B cell (primary cell): ENCODE measurements around the gene CDC25A. TPM values are rescaled to one million over a fixed set of nuclear protein-coding genes. Genes with fewer than 3 reads are reported as not detected.

Experiments
- ATAC-seq: fragments of 200-7000 bp; cut with Tn5 transposase; one replicate; pipeline ENCODE4 v1.10.0; 2021; ENCODE audit warnings: low read depth, mild to moderate bottlenecking, moderate number of reproducible peaks, moderate library complexity
- CTCF ChIA-PET: fragments of 350-600 bp; sonication (Branson Sonifier 250); formaldehyde crosslinking; loops from one replicate; lab custom pipeline; 2021; ENCODE audit warnings: antibody characterized with exemption, inconsistent platforms; lab: Charles Lee
- POLR2A ChIA-PET: fragments of 350-600 bp; sonication (Branson Sonifier 250); formaldehyde crosslinking; loops from one replicate; lab custom pipeline; 2021; ENCODE audit warnings: antibody characterized with exemption; lab: Charles Lee
- DNase-seq: peaks from one replicate; pipeline ENCODE4 v3.0.0; 2013
- H2AFZ ChIP-seq: 2 replicates; pipeline ENCODE4 v1.6.1; 2012; ENCODE audit warnings: mild to moderate bottlenecking, low read depth, low read length; ENCODE audit not compliant: insufficient read depth, poor library complexity, severe bottlenecking
- H3K27ac ChIP-seq, 2 donors: 1 replicate in 1 of 2; 2 replicates in 1 of 2; pipeline ENCODE4 v1.5.1; 2012 to 2013; ENCODE audit warnings: low read length in 2 of 2, mild to moderate bottlenecking in 2 of 2, moderate library complexity in 1 of 2
- H3K27me3 ChIP-seq, 4 experiments: fragments of 200-600 bp in 1 of 4; sonication (generic) in 1 of 4; replicated peaks in 1 of 4; 1 replicate in 2 of 4; 2 replicates in 2 of 4; pipeline versions ENCODE4 v1.6.1 to v1.7.0; 2013 to 2016; ENCODE audit warnings: low read length in 3 of 4, mild to moderate bottlenecking in 2 of 4, mixed read lengths in 1 of 4, moderate library complexity in 1 of 4; ENCODE audit not compliant: insufficient read depth in 4 of 4, control insufficient read depth in 3 of 4; ENCODE audit errors: control extremely low read depth in 1 of 4
- H3K36me3 ChIP-seq, 2 experiments: replicated peaks in 1 of 2; 1 replicate in 1 of 2; 2 replicates in 1 of 2; pipeline versions ENCODE4 v1.6.1 to v1.7.1; 2013; ENCODE audit warnings: low read length in 1 of 2; ENCODE audit not compliant: insufficient read depth in 2 of 2, control insufficient read depth in 1 of 2; ENCODE audit errors: control extremely low read depth in 1 of 2, extremely low read depth in 1 of 2
- H3K4me1 ChIP-seq, 2 donors: fragments of 200-600 bp in 1 of 2; sonication (generic) in 1 of 2; 1 replicate in 1 of 2; 2 replicates in 1 of 2; pipeline versions ENCODE4 v1.5.1 to v1.6.1; 2013 to 2017; ENCODE audit warnings: low read length in 2 of 2; ENCODE audit not compliant: control insufficient read depth in 2 of 2, insufficient read depth in 2 of 2
- H3K4me2 ChIP-seq: replicated peaks from 2 replicates; pipeline ENCODE3; 2012; ENCODE audit warnings: mild to moderate bottlenecking, low read depth, low read length; ENCODE audit not compliant: poor library complexity, severe bottlenecking
- H3K4me3 ChIP-seq, 5 experiments: fragments of 200-600 bp in 1 of 5; sonication (generic) in 1 of 5; 1 replicate in 3 of 5; 2 replicates in 2 of 5; pipeline versions ENCODE4 v1.5.1 to v1.7.0; 2011 to 2016; ENCODE audit warnings: low read length in 4 of 5, mild to moderate bottlenecking in 4 of 5, low read depth in 2 of 5, control low read depth in 1 of 5, moderate library complexity in 1 of 5; ENCODE audit not compliant: insufficient read depth in 1 of 5; ENCODE audit errors: control extremely low read depth in 1 of 5, extremely low read depth in 1 of 5
- H3K79me2 ChIP-seq: fragments of 200-600 bp; sonication (generic); one replicate; pipeline ENCODE4 v1.6.0; 2016; ENCODE audit warnings: low read length; ENCODE audit not compliant: control insufficient read depth, insufficient read depth
- H3K9ac ChIP-seq: fragments of 200-600 bp; sonication (generic); 2 replicates; pipeline ENCODE4 v1.6.1; 2017; ENCODE audit warnings: mild to moderate bottlenecking, low read length, moderate library complexity
- H3K9me3 ChIP-seq, 3 donors: one replicate each; pipeline versions ENCODE4 v1.6.1 to v1.7.1; 2013; ENCODE audit warnings: low read length in 2 of 3; ENCODE audit not compliant: control insufficient read depth in 2 of 3, insufficient read depth in 1 of 3; ENCODE audit errors: control extremely low read depth in 1 of 3
- H4K20me1 ChIP-seq: 2 replicates; pipeline ENCODE4 v1.6.0; 2012; ENCODE audit warnings: mild to moderate bottlenecking, low read length; ENCODE audit not compliant: insufficient read depth, control insufficient read depth, poor library complexity, severe bottlenecking
- H3K27ac Mint-ChIP-seq: one replicate; pipeline ENCODE4 v1.8.0; 2021; ENCODE audit warnings: mixed read lengths
- H3K27me3 Mint-ChIP-seq: one replicate; pipeline ENCODE4 v1.8.0; 2021; ENCODE audit warnings: mixed read lengths
- H3K4me1 Mint-ChIP-seq: one replicate; pipeline ENCODE4 v1.8.0; 2021; ENCODE audit warnings: mixed read lengths
- H3K4me3 Mint-ChIP-seq: one replicate; pipeline ENCODE4 v1.8.0; 2021; ENCODE audit warnings: mixed read lengths
- H3K9me3 Mint-ChIP-seq: one replicate; pipeline ENCODE4 v1.8.0; 2022; ENCODE audit warnings: mixed read lengths; ENCODE audit not compliant: insufficient read depth
- EZH2 ChIP-seq: IDR thresholded peaks from 2 replicates; pipeline ENCODE4 v1.6.1; 2012; ENCODE audit warnings: borderline replicate concordance, low read depth, mild to moderate bottlenecking, moderate library complexity, low read length; ENCODE audit not compliant: insufficient read depth, poor library complexity, severe bottlenecking
- WGBS: methylation state at CpG from one replicate; pipeline ENCODE4 v1.1.5; 2013; ENCODE audit warnings: missing lambda C conversion rate; ENCODE audit not compliant: insufficient coverage; 5-methylcytosine and 5-hydroxymethylcytosine counted together
- intact Hi-C: fragments of 100-400 bp; cut with micrococcal nuclease; formaldehyde crosslinking; loops from one replicate; pipeline ENCODE4 v1.10.0; 2022
- polyA plus RNA-seq: library from polyadenylated mRNA; depleted of rRNA; stranded (reverse); fragments of >200 nt; gene quantifications from 2 replicates; pipeline ENCODE4 v1.2.3, GENCODE V29; 2012
- total RNA-seq, 2 donors: library from RNA; stranded (reverse); fragments of 120-200 nt in 1 of 2; gene quantifications; 1 replicate in 1 of 2; 2 replicates in 1 of 2; pipeline versions ENCODE4 v1.2.3 to v1.2.4, GENCODE V29; 2013 to 2022
- TF ChIP-seq, protein P1 (sequence below): fragments of 200-600 bp; IDR thresholded peaks from one replicate; pipeline ENCODE4 v1.8.0; 2022; ENCODE audit warnings: antibody characterized with exemption, mild to moderate bottlenecking

The CDC25A gene
- total and polyA plus RNA-seq, 2 donors (not counting 1 experiment from before 2014, with no cell fraction given), result 0.07 to 0.27 TPM

DNA sequence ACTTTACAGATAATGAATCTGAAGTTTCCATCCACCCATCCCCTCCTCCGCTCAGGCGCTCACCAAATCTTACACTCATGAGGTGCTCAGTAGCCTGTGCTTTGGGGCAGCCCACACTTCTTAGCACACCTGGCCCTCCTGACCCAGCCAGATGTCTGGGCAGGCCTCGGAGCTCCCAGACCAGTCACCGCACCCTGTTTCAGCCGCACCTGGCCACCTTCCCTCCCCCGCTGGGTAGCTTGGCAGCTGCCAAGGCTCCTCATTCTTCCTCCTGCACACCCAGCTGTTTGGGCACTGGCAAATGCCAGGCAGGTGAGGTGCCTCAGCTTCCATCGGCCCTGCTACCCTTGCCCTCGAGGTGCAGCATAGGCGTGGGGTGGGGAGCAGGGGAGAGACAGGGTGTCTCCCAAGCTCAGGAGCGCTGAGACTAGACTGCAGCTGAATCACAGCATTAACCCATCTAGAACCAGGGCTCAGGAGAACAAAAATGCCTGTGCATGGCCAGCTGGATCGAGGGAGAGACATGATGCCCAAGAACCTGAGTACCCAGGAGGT lies 45.8 kb downstream of the CDC25A start:
- Mint-ChIP-seq H3K9me3 (no peaks in the 10 kb centered on the region), H3K4me1 (peaks cover 2% of the 10 kb centered on the region), H3K27me3 (no peaks in the 10 kb centered on the region), H3K27ac (no peak overlapping the region), H3K4me3 (no peak overlapping the region)
- Histone ChIP-seq H3K9me3 (no peaks in the 10 kb centered on the region), H3K79me2 (no peaks in the 10 kb centered on the region), H3K4me3 (no peak overlapping the region), H3K27me3 (no peaks in the 10 kb centered on the region), H3K36me3 (no peaks in the 10 kb centered on the region), H3K4me1 (no peaks in the 10 kb centered on the region), H3K4me2 (no peak overlapping the region), H3K9ac (no peak overlapping the region), H4K20me1 (no peaks in the 10 kb centered on the region), H3K27ac (no peak overlapping the region), H2AFZ (no peak overlapping the region)
- ChIA-PET POLR2A (no interaction called here), CTCF (interaction anchor here (1.3 kb wide), 1 partner anchor 9 kb away, joined by 4 read pairs; no protein-coding TSS in a partner anchor)
- no peak for TF ChIP-seq EZH2
- TF ChIP-seq, protein P1, sequence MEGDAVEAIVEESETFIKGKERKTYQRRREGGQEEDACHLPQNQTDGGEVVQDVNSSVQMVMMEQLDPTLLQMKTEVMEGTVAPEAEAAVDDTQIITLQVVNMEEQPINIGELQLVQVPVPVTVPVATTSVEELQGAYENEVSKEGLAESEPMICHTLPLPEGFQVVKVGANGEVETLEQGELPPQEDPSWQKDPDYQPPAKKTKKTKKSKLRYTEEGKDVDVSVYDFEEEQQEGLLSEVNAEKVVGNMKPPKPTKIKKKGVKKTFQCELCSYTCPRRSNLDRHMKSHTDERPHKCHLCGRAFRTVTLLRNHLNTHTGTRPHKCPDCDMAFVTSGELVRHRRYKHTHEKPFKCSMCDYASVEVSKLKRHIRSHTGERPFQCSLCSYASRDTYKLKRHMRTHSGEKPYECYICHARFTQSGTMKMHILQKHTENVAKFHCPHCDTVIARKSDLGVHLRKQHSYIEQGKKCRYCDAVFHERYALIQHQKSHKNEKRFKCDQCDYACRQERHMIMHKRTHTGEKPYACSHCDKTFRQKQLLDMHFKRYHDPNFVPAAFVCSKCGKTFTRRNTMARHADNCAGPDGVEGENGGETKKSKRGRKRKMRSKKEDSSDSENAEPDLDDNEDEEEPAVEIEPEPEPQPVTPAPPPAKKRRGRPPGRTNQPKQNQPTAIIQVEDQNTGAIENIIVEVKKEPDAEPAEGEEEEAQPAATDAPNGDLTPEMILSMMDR, result no peak
- intact Hi-C loops, result no loop called here
- DNase-seq (no peak), ATAC-seq (no peak)
- 82% methylated on average over 10 of the region's 11 CpGs for WGBS

GRCh38 chr3:48141604-48142137 lies 46.5 kb downstream of the CDC25A start:
- Mint-ChIP-seq H3K9me3 (no peaks in the 10 kb centered on the region), H3K4me3 (no peak overlapping the region), H3K27me3 (no peaks in the 10 kb centered on the region), H3K4me1 (peaks cover 2% of the 10 kb centered on the region), H3K27ac (no peak overlapping the region)
- no peak overlapping the region for H3K27ac ChIP-seq
- no peaks in the 10 kb centered on the region for H3K9me3 ChIP-seq
- intact Hi-C loops, result no loop called here
- no peak for DNase-seq
- ATAC-seq, result no peak
- TF ChIP-seq EZH2, result no peak
- TF ChIP-seq, protein P1, result no peak
- H3K79me2 ChIP-seq, result no peaks in the 10 kb centered on the region
- H4K20me1 ChIP-seq, result no peaks in the 10 kb centered on the region
- no peak overlapping the region for H3K4me2 ChIP-seq
- H3K9ac ChIP-seq, result no peak overlapping the region
- CTCF ChIA-PET, result no interaction called here
- WGBS, result 87% methylated on average over 7 of the region's 9 CpGs
- no peaks in the 10 kb centered on the region for H3K4me1 ChIP-seq
- no peak overlapping the region for H2AFZ ChIP-seq
- no peak overlapping the region for H3K4me3 ChIP-seq
- no peaks in the 10 kb centered on the region for H3K36me3 ChIP-seq
- POLR2A ChIA-PET, result no interaction called here
- H3K27me3 ChIP-seq, result no peaks in the 10 kb centered on the region
